Neural cell (in vitro differentiated cells): ENCODE results near the gene SYCE3. TPM values are rescaled to one million over a fixed set of nuclear protein-coding genes. Genes with fewer than 3 reads are reported as not detected.

ENCODE experiments used
- H2AFZ ChIP-seq: fragments of 200-600, 300-800 bp; sonication (generic), shearing (Covaris generic); 2 replicates; pipeline ENCODE4 v1.6.0; 2014; ENCODE audit warnings: low read depth, mild to moderate bottlenecking, antibody characterized with exemption, low read length, moderate library complexity
- H3F3A ChIP-seq: fragments of 200-600 bp; shearing (Covaris generic); 2 replicates; pipeline ENCODE4 v1.6.1; 2016; ENCODE audit warnings: mild to moderate bottlenecking, moderate library complexity, mixed read lengths, antibody characterized with exemption, low read length; ENCODE audit not compliant: insufficient read depth, poor library complexity, severe bottlenecking
- H3K27ac ChIP-seq: fragments of 200-600, 300-800 bp; sonication (generic), shearing (Covaris generic); 2 replicates; pipeline ENCODE4 v1.5.1; 2014; ENCODE audit warnings: mild to moderate bottlenecking, low read length, moderate library complexity
- H3K27me3 ChIP-seq: fragments of 300-800, 200-600 bp; sonication (generic), shearing (Covaris generic); 2 replicates; pipeline ENCODE4 v1.6.0; 2014; ENCODE audit warnings: mild to moderate bottlenecking, low read depth, low read length, moderate library complexity; ENCODE audit not compliant: insufficient read depth
- H3K36me3 ChIP-seq: fragments of 300-800, 200-600 bp; sonication (generic), shearing (Covaris generic); 2 replicates; pipeline ENCODE4 v1.5.1; 2014; ENCODE audit warnings: mild to moderate bottlenecking, antibody characterized with exemption, low read length, moderate library complexity; ENCODE audit not compliant: insufficient read depth
- H3K4me2 ChIP-seq: fragments of 300-800, 200-600 bp; sonication (generic), shearing (Covaris generic); 2 replicates; pipeline ENCODE4 v1.6.0; 2014; ENCODE audit warnings: mild to moderate bottlenecking, low read length
- H3K4me3 ChIP-seq: fragments of 300-800, 200-600 bp; sonication (generic), shearing (Covaris generic); 2 replicates; pipeline ENCODE4 v1.5.1; 2014; ENCODE audit warnings: mild to moderate bottlenecking, low read length, moderate library complexity
- H3K79me2 ChIP-seq: fragments of 200-600 bp; shearing (Covaris generic); replicated peaks from 2 replicates; pipeline ENCODE4 v1.6.0; 2014; ENCODE audit warnings: mild to moderate bottlenecking, low read length, moderate library complexity; ENCODE audit not compliant: insufficient read depth
- H3K9ac ChIP-seq: fragments of 300-800, 200-600 bp; sonication (generic), shearing (Covaris generic); 2 replicates; pipeline ENCODE4 v1.6.1; 2016; ENCODE audit warnings: mild to moderate bottlenecking, low read length, mixed read lengths
- H3K9me2 ChIP-seq: fragments of 200-600 bp; shearing (Covaris generic); 2 replicates; pipeline ENCODE4 v1.6.1; 2016; ENCODE audit warnings: mild to moderate bottlenecking, low read length, mixed read lengths; ENCODE audit not compliant: insufficient read depth
- H3K9me3 ChIP-seq: fragments of 200-600, 300-800 bp; sonication (generic), shearing (Covaris generic); 2 replicates; pipeline ENCODE4 v1.6.1; 2016; ENCODE audit warnings: mild to moderate bottlenecking, mixed run types, low read length, moderate library complexity, mixed read lengths
- H4K20me1 ChIP-seq: fragments of 200-600 bp; shearing (Covaris generic); 2 replicates; pipeline ENCODE4 v1.6.1; 2016; ENCODE audit warnings: mild to moderate bottlenecking, mixed run types; ENCODE audit not compliant: insufficient read depth
- EP300 ChIP-seq: fragments of 450-650 bp; conservative IDR thresholded peaks from 2 replicates; pipeline ENCODE4 v1.6.1; 2014; ENCODE audit warnings: antibody characterized with exemption, mild to moderate bottlenecking, moderate library complexity; ENCODE audit not compliant: poor library complexity, severe bottlenecking
- EZH2 ChIP-seq: fragments of 200-600, 300-800 bp; shearing (Covaris generic), sonication (generic); IDR thresholded peaks from 2 replicates; pipeline ENCODE4 v1.6.1; 2014; ENCODE audit warnings: antibody characterized with exemption, low read length, borderline replicate concordance, mild to moderate bottlenecking; ENCODE audit not compliant: insufficient read depth, poor library complexity, severe bottlenecking
- MXI1 ChIP-seq: fragments of 450-650 bp; conservative IDR thresholded peaks from 2 replicates; pipeline ENCODE4 v1.6.1; 2014; ENCODE audit warnings: antibody characterized with exemption, mild to moderate bottlenecking; ENCODE audit not compliant: poor library complexity, severe bottlenecking
- POLR2AphosphoS5 ChIP-seq: IDR thresholded peaks from 2 replicates; pipeline ENCODE4 v1.6.1; 2012
- RAD21 ChIP-seq: fragments of 450-650 bp; conservative IDR thresholded peaks from 2 replicates; pipeline ENCODE4 v1.6.1; 2014; ENCODE audit warnings: antibody characterized with exemption, mild to moderate bottlenecking, moderate library complexity
- SMC3 ChIP-seq: fragments of 450-650 bp; conservative IDR thresholded peaks from 2 replicates; pipeline ENCODE4 v1.6.1; 2014; ENCODE audit warnings: antibody characterized with exemption, mild to moderate bottlenecking, moderate library complexity; ENCODE audit not compliant: poor library complexity
- polyA plus RNA-seq: library from polyadenylated mRNA; depleted of rRNA; stranded (reverse); fragments of >200 nt; gene quantifications from 2 replicates; pipeline ENCODE4 v1.2.3, GENCODE V29; 2014
- TF ChIP-seq, protein P1 (sequence below): IDR thresholded peaks from 2 replicates; pipeline ENCODE4 v1.6.1; 2012; ENCODE audit warnings: borderline replicate concordance

SYCE3 gene
- polyA plus RNA-seq, 1 donor from 2014 or later, result not detected

DNA sequence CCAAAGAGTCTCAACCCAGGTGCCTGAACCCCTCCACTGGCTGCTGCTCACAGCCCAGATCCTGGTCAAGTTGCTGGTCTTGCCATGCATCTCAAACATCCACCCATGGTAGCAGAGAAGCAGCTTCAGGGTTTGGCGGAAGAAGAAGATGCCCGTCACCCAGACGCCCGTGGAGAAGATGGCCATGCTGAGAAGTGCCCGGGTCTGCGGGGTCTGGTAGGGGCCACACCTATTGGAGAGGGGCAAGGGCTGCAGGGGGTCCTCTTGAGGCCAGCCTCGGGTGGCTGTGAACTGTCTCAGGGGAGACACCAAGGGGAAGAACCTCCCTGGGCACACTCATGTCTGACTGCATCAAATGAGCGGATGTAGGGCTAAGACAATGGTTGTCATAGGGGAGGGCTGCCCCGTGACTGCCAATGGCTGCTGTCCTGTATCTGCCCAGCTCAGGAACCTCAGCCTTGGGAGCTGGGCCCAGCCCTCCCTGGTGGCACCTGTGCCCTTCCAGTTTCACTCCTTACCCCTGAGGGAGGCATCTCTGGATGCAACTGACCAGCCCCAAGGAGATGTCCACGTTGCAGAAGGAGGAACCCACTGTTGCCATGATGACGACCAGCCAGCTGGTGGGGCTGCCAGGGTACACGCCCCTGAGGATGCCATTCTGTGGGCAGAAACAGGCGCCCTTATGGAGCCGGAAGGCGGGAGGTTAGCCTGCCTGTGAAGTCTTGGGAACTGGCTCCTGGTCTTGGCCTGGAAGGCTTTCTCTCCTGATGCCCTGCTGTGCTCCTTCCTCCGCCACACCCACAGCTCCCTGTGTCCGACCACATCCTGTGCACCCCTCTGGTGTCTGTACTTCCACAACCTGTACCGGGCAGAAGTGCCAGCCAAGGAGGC, 14.3 kb upstream of the SYCE3 start:
- H3K27ac ChIP-seq, result no peak overlapping the region
- H3K9ac ChIP-seq, result no peak overlapping the region
- no peaks in the 10 kb centered on the region for H3K9me3 ChIP-seq
- H2AFZ ChIP-seq, result no peak overlapping the region
- no peak overlapping the region for H3K4me2 ChIP-seq
- no peaks in the 10 kb centered on the region for H4K20me1 ChIP-seq
- H3K79me2 ChIP-seq, result peaks cover 8% of the 10 kb centered on the region
- H3F3A ChIP-seq, result no peaks in the 10 kb centered on the region
- no peak for TF ChIP-seq SMC3
- H3K4me3 ChIP-seq, result no peak overlapping the region
- no peaks in the 10 kb centered on the region for H3K9me2 ChIP-seq
- no peaks in the 10 kb centered on the region for H3K36me3 ChIP-seq
- no peaks in the 10 kb centered on the region for H3K27me3 ChIP-seq

DNA sequence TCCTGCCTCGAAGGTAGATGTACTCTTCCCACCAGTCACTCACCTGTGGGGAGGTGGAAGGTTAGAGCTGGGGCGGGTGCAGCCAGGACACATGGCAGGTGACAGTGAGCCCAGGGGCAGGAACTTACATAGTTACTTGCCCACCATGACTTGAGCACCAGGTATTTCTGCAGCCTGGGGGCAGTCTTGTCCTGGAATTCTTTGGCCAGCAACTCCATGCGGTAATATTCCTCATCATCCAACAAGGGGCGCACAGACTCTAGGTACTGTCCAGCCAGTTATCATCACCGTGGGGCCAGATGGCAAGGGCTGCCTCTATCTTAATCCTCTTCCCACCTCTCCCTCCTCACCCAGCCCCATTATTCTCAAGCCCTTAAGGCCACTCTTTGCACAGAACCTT, 13.4 kb upstream of the SYCE3 start:
- H4K20me1 ChIP-seq, result no peaks in the 10 kb centered on the region
- H3K4me3 ChIP-seq, result no peak overlapping the region
- no peaks in the 10 kb centered on the region for H3K27me3 ChIP-seq
- no peaks in the 10 kb centered on the region for H3F3A ChIP-seq
- H3K9me3 ChIP-seq, result no peaks in the 10 kb centered on the region
- H3K79me2 ChIP-seq, result no peaks in the 10 kb centered on the region
- no peak overlapping the region for H3K27ac ChIP-seq
- no peaks in the 10 kb centered on the region for H3K9me2 ChIP-seq
- no peaks in the 10 kb centered on the region for H3K36me3 ChIP-seq
- no peak overlapping the region for H2AFZ ChIP-seq
- TF ChIP-seq EP300, result no peak
- TF ChIP-seq POLR2AphosphoS5, result no peak
- TF ChIP-seq EZH2, result no peak
- TF ChIP-seq, protein P1, sequence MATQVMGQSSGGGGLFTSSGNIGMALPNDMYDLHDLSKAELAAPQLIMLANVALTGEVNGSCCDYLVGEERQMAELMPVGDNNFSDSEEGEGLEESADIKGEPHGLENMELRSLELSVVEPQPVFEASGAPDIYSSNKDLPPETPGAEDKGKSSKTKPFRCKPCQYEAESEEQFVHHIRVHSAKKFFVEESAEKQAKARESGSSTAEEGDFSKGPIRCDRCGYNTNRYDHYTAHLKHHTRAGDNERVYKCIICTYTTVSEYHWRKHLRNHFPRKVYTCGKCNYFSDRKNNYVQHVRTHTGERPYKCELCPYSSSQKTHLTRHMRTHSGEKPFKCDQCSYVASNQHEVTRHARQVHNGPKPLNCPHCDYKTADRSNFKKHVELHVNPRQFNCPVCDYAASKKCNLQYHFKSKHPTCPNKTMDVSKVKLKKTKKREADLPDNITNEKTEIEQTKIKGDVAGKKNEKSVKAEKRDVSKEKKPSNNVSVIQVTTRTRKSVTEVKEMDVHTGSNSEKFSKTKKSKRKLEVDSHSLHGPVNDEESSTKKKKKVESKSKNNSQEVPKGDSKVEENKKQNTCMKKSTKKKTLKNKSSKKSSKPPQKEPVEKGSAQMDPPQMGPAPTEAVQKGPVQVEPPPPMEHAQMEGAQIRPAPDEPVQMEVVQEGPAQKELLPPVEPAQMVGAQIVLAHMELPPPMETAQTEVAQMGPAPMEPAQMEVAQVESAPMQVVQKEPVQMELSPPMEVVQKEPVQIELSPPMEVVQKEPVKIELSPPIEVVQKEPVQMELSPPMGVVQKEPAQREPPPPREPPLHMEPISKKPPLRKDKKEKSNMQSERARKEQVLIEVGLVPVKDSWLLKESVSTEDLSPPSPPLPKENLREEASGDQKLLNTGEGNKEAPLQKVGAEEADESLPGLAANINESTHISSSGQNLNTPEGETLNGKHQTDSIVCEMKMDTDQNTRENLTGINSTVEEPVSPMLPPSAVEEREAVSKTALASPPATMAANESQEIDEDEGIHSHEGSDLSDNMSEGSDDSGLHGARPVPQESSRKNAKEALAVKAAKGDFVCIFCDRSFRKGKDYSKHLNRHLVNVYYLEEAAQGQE, result no peak
- TF ChIP-seq SMC3, result no peak
- TF ChIP-seq MXI1, result no peak
- no peak for TF ChIP-seq RAD21
- no peak overlapping the region for H3K9ac ChIP-seq
- H3K4me2 ChIP-seq, result no peak overlapping the region

DNA sequence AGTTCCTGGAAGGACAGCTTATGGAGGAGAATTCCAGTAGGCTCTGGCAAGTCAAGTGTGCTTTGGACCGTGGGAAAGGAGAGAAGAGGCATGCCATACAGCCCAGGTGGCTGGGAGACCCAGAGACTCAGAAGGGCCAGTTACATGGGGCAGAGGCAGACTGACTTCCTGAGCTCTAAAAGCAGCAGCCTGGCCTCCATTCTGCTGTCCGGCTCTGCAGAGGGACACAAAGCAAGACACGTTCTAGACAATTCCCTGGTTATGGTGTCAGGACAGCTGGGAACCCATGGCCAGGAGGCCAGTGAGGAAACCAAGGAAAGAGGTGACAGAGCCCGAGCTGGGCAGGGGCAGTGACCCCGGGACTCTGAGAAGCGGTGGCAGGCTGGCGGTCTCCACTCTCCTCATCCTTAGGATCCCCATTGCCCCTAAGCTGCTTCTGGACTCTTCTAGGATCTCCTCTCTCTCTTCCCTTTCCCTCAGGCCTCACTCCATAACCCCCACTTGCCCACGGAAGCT, 12.8 kb upstream of the SYCE3 start:
- TF ChIP-seq EP300, result no peak
- no peak for TF ChIP-seq RAD21

More for the DNA sequence above, 12.8 kb upstream of the SYCE3 start:
- no peak overlapping the region for H2AFZ ChIP-seq
- no peaks in the 10 kb centered on the region for H3K79me2 ChIP-seq
- no peak overlapping the region for H3K27ac ChIP-seq
- no peaks in the 10 kb centered on the region for H3K36me3 ChIP-seq
- H3K9me2 ChIP-seq, result no peaks in the 10 kb centered on the region
- H3K27me3 ChIP-seq, result no peaks in the 10 kb centered on the region
- H3K9ac ChIP-seq, result no peak overlapping the region
- H4K20me1 ChIP-seq, result no peaks in the 10 kb centered on the region
- H3K9me3 ChIP-seq, result no peaks in the 10 kb centered on the region
- H3F3A ChIP-seq, result no peaks in the 10 kb centered on the region
- H3K4me3 ChIP-seq, result no peak overlapping the region
- no peak overlapping the region for H3K4me2 ChIP-seq
